Inferior parietal cortex (tissue), 1 donor: ENCODE results near the gene ZNF672.

Experiments used
- DNase-seq: peaks from one replicate; pipeline ENCODE4 v3.0.0-alpha.2; 2016; ENCODE audit errors: extremely low spot score

ZNF672 gene

DNA sequence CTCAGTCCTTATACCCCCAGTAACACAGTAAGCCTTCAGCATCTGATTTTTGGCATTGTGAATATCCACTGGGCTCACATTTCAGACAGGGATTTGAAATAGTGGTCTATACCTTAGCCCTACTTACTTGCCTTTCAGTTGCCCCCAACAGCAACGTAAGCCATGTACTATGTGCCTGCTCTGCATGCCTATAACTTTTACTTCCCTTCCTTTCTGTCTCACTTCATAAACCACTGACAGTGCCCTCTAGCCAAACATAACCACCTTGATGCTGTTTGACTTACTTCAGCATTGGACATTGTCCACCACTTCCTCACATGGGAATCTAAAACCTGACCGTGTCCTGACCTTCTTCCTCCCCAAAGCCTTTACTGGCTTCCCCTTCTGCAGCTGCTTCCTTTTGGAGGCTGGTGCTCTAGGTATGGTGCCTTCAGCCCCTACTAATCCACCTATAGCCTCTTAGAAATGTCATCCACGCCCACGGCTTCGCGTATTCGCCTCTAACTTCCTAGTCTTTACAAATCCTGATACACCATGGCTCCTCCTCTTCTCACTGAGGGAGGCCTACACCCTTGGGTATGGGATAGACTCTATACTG lies 3.6 kb upstream of the ZNF672 start:
- DNase-seq, result no peak

GRCh38 chr1:248837045-248837780 lies 811 bp upstream of the ZNF672 start:
- no peak for DNase-seq

DNA sequence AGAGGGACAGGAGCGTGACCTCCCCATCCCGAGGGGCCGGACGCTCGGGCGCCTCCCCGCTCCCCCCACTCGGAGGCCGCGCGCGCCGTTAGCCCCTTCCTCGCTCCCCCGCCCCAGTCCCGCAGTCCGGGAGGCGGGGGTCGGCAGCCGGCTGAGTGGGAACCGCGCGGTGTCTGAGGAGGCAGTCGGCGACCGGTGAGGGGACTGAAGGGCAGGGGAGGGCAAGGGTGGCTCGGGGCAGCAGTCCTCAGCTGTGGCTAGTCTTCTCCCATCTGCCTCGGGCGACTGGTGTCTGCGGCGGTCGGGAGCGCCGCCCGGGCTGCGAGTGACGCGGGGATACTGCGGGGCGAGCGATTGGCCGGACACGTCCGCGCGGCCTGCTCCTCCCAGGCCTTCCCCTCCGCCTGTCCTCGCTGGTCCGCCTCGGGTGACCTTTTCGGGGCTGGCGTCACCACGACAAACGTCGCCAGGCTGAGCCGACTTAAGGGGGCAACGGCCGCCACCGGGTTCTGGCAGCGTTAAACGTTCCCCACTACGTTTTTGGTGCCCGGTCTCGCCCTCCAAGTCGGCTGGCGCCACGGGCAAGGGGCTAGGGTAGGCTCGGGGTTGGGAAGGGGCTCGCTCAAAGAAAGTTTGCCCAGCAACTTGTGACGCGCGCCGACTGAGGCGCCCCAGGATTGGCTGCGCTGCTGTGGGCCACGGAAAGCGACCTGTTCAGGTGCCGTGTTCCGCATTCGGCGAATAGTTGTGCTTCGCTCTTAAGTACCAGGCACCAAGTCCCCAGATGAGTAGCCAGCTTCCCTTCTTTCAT lies 538 bp downstream of the ZNF672 start:
- DNase-seq, result peak; percentile 90

GRCh38 chr1:248839168-248839555 lies 1.1 kb downstream of the ZNF672 start:
- no peak for DNase-seq

GRCh38 chr1:248840946-248841345 lies 2.9 kb downstream of the ZNF672 start:
- DNase-seq, result no peak

- no peak for DNase-seq
Measured at GRCh38 chr1:248841702-248842395, 3.8 kb downstream of the ZNF672 start.

GRCh38 chr1:248842781-248843331 lies 4.8 kb downstream of the ZNF672 start:
- no peak for DNase-seq

DNA sequence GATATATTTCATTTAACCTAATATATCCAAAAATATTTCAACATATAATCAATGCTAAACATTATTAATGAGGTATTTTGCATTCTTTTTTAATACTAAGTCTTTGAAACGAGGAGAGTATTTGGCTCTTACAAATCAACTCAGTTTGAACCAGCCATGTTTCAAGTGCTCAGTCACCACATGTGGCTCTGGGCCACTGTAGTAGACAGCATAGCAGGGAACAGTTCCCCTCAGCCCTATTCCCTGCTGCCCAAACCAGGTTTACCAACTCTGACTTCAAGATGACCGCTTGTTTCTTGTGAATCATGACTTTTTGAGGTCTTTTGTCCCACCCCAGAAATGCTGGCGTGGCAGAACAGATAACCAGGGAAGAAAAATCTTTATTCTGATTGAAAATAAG lies 5.7 kb downstream of the ZNF672 start:
- DNase-seq, result no peak

DNA sequence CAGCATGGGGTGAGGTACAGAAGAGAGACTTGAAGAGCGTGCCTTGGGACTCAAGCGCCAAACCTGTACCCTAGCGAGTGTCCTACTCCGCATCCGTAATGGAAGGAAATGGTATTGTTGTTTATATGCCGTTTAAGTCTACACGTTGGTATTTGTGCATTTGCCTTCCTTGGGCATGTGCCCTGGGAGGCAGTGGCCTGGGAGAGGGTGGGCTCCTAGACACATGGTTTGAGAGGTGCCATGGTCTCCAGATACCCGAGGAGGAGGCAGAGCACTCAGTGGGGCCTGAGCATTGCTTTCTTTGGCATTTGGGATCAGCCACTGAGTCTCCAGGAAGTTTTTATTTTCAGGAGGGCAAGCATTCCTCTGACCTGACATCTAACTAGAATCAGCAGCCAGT lies 6.5 kb downstream of the ZNF672 start:
- DNase-seq, result no peak

GRCh38 chr1:248847181-248847955 lies 9.3 kb downstream of the ZNF672 start:
- no peak for DNase-seq

DNA sequence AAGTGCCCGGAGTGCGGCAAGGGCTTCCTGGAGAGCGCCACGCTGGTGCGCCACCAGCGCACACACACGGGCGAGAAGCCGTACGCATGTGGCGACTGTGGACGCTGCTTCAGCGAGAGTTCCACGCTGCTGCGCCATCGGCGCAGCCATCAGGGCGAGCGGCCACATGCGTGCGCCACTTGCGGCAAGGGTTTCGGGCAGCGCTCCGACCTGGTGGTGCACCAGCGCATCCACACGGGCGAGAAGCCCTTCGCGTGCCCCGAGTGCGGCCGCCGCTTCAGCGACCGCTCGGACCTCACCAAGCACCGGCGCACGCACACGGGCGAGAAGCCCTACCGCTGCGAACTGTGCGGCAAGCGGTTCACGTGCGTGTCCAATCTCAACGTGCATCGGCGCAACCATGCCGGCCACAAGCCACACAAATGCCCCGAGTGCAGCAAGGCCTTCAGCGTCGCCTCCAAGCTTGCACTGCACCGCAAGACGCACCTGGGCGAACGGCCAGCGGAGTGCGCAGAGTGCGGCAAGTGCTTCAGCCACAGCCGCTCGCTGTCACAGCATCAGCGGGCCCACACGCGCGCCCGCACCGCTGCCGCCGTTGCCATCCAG lies 10.0 kb downstream of the ZNF672 start:
- DNase-seq, result no peak

DNA sequence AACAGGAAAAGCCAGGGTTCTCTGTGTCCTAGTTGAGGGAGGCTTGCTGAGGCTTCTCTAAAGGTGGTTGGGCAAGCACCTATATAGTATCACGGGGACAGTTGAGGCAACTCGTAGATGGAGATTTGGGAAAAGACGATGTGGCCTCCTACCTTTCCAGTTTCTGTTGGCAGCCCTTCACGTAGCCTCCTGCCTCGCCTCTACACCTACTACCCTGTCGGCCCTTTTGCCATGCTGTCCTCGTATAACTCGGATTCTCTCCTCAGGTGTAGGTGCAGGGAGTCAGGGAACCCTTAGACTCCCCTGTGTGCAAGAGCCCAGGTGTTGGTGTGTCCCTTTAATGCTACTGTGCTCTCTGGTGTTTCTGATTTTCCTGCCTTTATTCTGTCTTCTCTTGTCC lies 10.6 kb downstream of the ZNF672 start:
- no peak for DNase-seq

- no peak for DNase-seq
Measured at GRCh38 chr1:248849152-248849551, 11.1 kb downstream of the ZNF672 start.

DNA sequence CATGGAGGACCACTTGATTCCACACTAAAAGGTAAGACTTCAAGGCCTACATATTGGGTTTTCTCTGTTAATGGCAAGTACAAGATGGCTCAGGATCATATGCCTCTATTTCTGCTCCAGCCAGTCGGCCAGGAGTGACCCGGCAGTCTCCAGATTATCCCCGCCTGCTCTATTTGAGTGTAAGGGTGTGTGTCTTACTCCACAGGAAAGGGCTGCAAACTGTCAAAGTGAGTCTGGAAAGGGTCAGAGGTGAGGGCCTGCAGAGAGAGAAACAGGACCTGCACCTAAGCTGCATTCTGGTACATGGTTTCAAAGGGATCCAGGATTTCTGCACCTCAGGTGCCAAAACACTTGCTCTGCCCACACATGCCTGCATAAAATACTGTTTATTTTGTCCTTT lies 11.6 kb downstream of the ZNF672 start:
- no peak for DNase-seq

GRCh38 chr1:248850124-248850523 lies 12.1 kb downstream of the ZNF672 start:
- no peak for DNase-seq

DNA sequence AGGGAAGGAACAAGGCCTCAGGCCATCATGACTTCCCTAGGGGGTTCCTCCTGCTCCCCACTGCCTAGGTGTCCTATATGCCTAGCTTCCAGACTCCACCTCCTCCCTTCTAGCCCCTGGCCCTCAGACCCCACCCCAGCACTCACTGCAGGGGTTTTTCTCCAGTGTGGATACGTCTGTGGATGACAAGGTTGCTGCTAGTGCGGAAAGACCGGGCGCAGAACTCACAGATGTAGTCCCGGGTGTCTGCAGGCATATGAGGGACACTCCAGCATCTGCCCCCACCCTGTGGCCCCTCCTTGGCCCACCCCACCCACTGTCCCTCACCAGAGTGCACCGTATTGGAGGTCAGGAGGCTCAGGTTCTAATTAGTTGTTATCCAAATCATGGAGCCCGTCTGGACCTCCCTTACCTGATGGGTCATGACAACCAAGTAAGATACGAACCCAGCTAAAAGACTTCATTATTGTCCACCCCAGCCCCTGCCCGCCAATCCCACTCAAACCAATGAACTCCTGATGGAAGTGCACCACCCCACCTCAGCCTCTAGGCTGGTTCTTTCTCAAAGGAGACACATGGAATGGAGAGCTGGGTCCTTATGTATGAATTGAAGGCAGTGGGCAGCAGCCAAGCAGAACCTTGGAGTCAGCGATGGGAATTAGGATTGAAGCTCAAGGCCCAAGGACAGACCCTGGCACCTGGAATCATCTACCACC lies 12.7 kb downstream of the ZNF672 start:
- no peak for DNase-seq

GRCh38 chr1:248851390-248851789 lies 13.4 kb downstream of the ZNF672 start:
- DNase-seq, result no peak

DNA sequence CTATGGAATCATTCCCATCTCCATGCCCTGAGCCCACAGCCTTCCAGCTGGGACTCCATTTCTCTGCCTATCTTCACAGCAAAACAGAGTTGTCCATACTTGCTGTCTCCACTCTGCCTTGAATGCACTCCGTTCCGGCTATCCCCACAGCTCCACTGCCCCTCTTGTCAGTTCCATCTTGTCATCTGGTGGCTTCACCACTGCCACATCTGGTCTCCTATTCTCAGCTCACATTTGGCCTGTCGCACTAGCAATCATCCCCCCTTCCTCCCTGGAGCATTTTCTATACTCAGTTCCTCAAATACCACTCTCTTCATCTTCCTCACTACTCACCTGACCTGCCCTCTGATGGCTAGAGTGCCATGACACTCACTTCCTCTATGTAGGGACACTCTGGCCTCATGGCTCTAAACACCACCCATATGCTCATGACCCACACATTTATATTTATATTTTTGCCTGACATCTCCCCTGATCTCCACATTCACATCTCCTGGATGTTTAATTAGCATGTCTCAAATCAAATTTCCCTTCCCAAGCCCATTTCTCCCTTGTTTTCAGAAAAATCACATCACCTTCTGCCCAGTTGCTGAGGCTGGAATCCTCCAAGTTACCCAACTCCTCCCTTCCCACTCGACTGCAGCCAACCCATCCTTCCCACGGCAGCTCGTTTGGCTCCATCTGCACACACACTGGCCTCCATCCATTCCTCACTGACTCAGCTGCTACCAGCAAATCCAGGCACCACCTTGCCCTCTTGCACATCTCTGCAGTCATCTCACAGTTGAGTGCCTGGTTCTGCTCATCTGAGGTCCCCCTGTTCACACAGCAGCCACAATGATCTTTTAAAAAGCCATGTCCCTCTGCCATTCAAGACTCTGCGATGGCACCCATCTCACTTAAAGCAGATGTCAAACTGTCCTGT lies 14.7 kb downstream of the ZNF672 start:
- no peak for DNase-seq
